ENCODE measurements around the gene PSMA6.
"Not testable (repeated sequence)": the region's sequence is repeated elsewhere in the genome, so short reads cannot be mapped to it uniquely, and the experiment has no call there.

DNA sequence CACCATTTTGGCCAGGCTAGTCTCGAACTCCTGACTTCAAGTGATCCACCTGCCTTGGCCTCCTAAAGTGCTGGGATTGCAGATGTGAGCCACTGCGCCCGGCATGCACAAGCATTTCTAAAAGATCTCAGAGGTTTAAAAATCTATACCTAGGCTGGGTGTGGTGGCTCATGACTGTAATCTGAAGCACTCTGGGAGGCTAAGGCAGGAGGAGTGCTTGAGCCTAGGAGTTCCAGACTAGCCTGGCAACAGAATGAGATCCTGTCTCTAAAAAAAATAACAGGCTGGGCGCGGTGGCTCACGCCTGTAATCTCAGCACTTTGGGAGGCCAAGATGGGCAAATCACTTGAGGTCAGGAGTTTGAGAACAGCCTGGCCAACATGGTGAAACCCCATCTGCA lies 63.1 kb downstream of the PSMA6 start:
- TF ChIP-seq, protein P1, sequence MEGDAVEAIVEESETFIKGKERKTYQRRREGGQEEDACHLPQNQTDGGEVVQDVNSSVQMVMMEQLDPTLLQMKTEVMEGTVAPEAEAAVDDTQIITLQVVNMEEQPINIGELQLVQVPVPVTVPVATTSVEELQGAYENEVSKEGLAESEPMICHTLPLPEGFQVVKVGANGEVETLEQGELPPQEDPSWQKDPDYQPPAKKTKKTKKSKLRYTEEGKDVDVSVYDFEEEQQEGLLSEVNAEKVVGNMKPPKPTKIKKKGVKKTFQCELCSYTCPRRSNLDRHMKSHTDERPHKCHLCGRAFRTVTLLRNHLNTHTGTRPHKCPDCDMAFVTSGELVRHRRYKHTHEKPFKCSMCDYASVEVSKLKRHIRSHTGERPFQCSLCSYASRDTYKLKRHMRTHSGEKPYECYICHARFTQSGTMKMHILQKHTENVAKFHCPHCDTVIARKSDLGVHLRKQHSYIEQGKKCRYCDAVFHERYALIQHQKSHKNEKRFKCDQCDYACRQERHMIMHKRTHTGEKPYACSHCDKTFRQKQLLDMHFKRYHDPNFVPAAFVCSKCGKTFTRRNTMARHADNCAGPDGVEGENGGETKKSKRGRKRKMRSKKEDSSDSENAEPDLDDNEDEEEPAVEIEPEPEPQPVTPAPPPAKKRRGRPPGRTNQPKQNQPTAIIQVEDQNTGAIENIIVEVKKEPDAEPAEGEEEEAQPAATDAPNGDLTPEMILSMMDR (IDR thresholded peaks at IDR 0.05; ENCODE audit: insufficient read depth, low read depth, low read length) = not testable (repeated sequence)
- not testable (repeated sequence) for TF ChIP-seq EZH2 (IDR thresholded peaks at IDR 0.05; ENCODE audit: insufficient read depth, low read length)
